T-cell (primary cell): ENCODE measurements around the gene FSCN2. TPM values are rescaled to one million over a fixed set of nuclear protein-coding genes. Genes with fewer than 3 reads are reported as not detected.

Source experiments
- ATAC-seq, 4 experiments: fragments of 200-7000 bp in 3 of 4; fragments of 150-1000 bp in 1 of 4; cut with Tn5 transposase; replicated peaks in 1 of 4; 1 replicate in 3 of 4; 2 replicates in 1 of 4; pipeline ENCODE4 v1.10.0; 2021; ENCODE audit warnings: moderate library complexity in 3 of 4, mild to moderate bottlenecking in 2 of 4, moderate number of reproducible peaks in 1 of 4
- CTCF ChIA-PET, 2 donors: fragments of 300-600 bp; sonication (Branson Sonifier 250); formaldehyde crosslinking; loops; one replicate each; lab custom pipeline; 2022; ENCODE audit warnings: antibody characterized with exemption in 2 of 2; lab: Charles Lee
- POLR2A ChIA-PET, 2 donors: fragments of 300-600 bp; sonication (Branson Sonifier 250); formaldehyde crosslinking; loops; one replicate each; lab custom pipeline; 2022; ENCODE audit warnings: antibody characterized with exemption in 2 of 2; lab: Charles Lee
- DNase-seq, 35 experiments: peaks; one replicate each; pipeline versions ENCODE4 v3.0.0 to v3.0.0-alpha.2; 2013 to 2023
- H3K27ac ChIP-seq: one replicate; pipeline ENCODE4 v1.5.1; 2013; ENCODE audit warnings: low read length
- H3K27me3 ChIP-seq, 2 experiments: replicated peaks in 1 of 2; 1 replicate in 1 of 2; 2 replicates in 1 of 2; pipeline versions ENCODE4 v1.6.1 to v1.7.0; 2013; ENCODE audit warnings: low read length in 1 of 2, mixed read lengths in 1 of 2; ENCODE audit not compliant: control insufficient read depth in 2 of 2, insufficient read depth in 2 of 2; ENCODE audit errors: extremely low read depth in 1 of 2
- H3K36me3 ChIP-seq, 2 donors: 1 replicate in 1 of 2; 2 replicates in 1 of 2; pipeline versions ENCODE4 v1.6.1 to v1.7.0; 2013; ENCODE audit warnings: low read length in 1 of 2; ENCODE audit not compliant: control insufficient read depth in 2 of 2, insufficient read depth in 1 of 2; ENCODE audit errors: extremely low read depth in 1 of 2
- H3K4me1 ChIP-seq, 2 experiments: 1 replicate in 1 of 2; 2 replicates in 1 of 2; pipeline versions ENCODE4 v1.6.1 to v1.7.0; 2013; ENCODE audit warnings: low read length in 2 of 2, mixed read lengths in 1 of 2; ENCODE audit not compliant: insufficient read depth in 2 of 2, control insufficient read depth in 1 of 2; ENCODE audit errors: extremely low read depth in 1 of 2
- H3K4me3 ChIP-seq, 2 donors: 1 replicate in 1 of 2; 2 replicates in 1 of 2; pipeline versions ENCODE4 v1.5.1 to v1.7.0; 2013; ENCODE audit warnings: mild to moderate bottlenecking in 2 of 2, low read length in 1 of 2, moderate library complexity in 1 of 2; ENCODE audit not compliant: control insufficient read depth in 1 of 2; ENCODE audit errors: extremely low read depth in 1 of 2
- H3K9me3 ChIP-seq: 2 replicates; pipeline ENCODE4 v1.7.0; 2013
- H3K27ac Mint-ChIP-seq, 2 donors: one replicate each; pipeline ENCODE4 v1.8.0; 2020 to 2021; ENCODE audit warnings: mild to moderate bottlenecking in 2 of 2, mixed read lengths in 2 of 2
- H3K27me3 Mint-ChIP-seq, 2 donors: one replicate each; pipeline ENCODE4 v1.8.0; 2021 to 2022; ENCODE audit warnings: mixed read lengths in 2 of 2
- H3K36me3 Mint-ChIP-seq: one replicate; pipeline ENCODE4 v1.8.0; 2021; ENCODE audit warnings: mixed read lengths
- H3K4me1 Mint-ChIP-seq, 3 donors: one replicate each; pipeline ENCODE4 v1.8.0; 2020 to 2022; ENCODE audit warnings: mixed read lengths in 3 of 3, mild to moderate bottlenecking in 1 of 3
- H3K4me3 Mint-ChIP-seq, 3 donors: one replicate each; pipeline ENCODE4 v1.8.0; 2020 to 2022; ENCODE audit warnings: mild to moderate bottlenecking in 3 of 3, mixed read lengths in 3 of 3, moderate library complexity in 3 of 3
- H3K9me3 Mint-ChIP-seq, 3 donors: one replicate each; pipeline ENCODE4 v1.8.0; 2020 to 2022; ENCODE audit warnings: mixed read lengths in 3 of 3
- WGBS: methylation state at CpG from one replicate; pipeline ENCODE4 v1.1.5; 2013; ENCODE audit warnings: missing lambda C conversion rate; ENCODE audit not compliant: insufficient coverage; 5-methylcytosine and 5-hydroxymethylcytosine counted together
- total RNA-seq, 35 experiments: library from RNA in 6 of 35; stranded (reverse) in 6 of 35; fragments of 120-200 nt in 1 of 35; gene quantifications; one replicate each; pipeline versions ENCODE4 v1.2.1 to v1.2.4 and lab custom pipeline; 2013 to 2026

Gene FSCN2
- total RNA-seq, 5 donors from 2014 or later (not counting 1 experiment from before 2014, with no cell fraction given) = 0.91 to 4.2 (median 1.2) TPM

GRCh38 chr17:81567191-81567590 lies 39.0 kb downstream of the FSCN2 start:
- no peak for DNase-seq
- Histone ChIP-seq H3K36me3 (peaks cover 13 to 86% of the 10 kb centered on the region in 2 donors), H3K27ac (no peak overlapping the region), H3K4me3 (no peak overlapping the region), H3K9me3 (no peaks in the 10 kb centered on the region), H3K4me1 (peaks cover 0 to 3% of the 10 kb centered on the region in 2 experiments), H3K27me3 (no peaks in the 10 kb centered on the region)
- no peak for ATAC-seq
- Mint-ChIP-seq H3K4me3 (no peak overlapping the region), H3K9me3 (no peaks in the 10 kb centered on the region), H3K36me3 (peaks cover 39% of the 10 kb centered on the region), H3K27ac (no peak overlapping the region), H3K4me1 (no peaks in the 10 kb centered on the region), H3K27me3 (no peaks in the 10 kb centered on the region)
- ChIA-PET CTCF (no interaction called here), POLR2A (no interaction called here)
- 83% methylated on average over 3 of the region's 4 CpGs for WGBS

DNA sequence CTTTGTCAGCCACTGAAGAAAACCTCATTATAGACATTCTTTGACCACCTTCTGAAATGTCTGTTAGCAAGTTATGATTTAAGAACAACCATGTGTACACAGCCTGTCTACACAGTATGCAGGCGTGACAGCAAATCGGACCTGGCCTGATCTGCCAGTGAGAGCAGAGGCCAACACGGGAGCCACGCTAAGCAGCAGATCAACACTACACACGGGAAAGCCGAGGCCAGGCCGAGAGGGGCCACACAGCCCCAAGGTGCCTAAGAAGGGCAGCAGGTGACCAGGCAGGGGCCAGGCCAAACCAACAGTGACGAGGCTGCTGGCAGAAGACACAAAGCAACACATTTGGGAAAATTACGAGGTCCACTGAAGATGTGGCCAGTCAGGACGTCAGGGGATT lies 40.2 kb downstream of the FSCN2 start:
- 98% methylated on average over 10 of the region's 10 CpGs for WGBS
- no peaks in the 10 kb centered on the region for H3K27me3 Mint-ChIP-seq
- no peaks in the 10 kb centered on the region for H3K4me1 Mint-ChIP-seq
- ATAC-seq (no peak), DNase-seq (no peak)
- no peak overlapping the region for H3K4me3 ChIP-seq
- H3K9me3 ChIP-seq = no peaks in the 10 kb centered on the region
- peaks cover 0 to 3% of the 10 kb centered on the region in 2 experiments for H3K4me1 ChIP-seq
- CTCF ChIA-PET = no interaction called here
- POLR2A ChIA-PET = interaction anchor here in 1 of 2 donors (0.6 kb wide), 1 partner anchor 289 kb away, joined by 14 read pairs; no protein-coding TSS in a partner anchor
- peaks cover 45% of the 10 kb centered on the region for H3K36me3 Mint-ChIP-seq
- H3K27me3 ChIP-seq = no peaks in the 10 kb centered on the region
- H3K27ac Mint-ChIP-seq = no peak overlapping the region
- H3K27ac ChIP-seq = no peak overlapping the region
- no peaks in the 10 kb centered on the region for H3K9me3 Mint-ChIP-seq
- H3K36me3 ChIP-seq = peaks cover 13 to 77% of the 10 kb centered on the region in 2 donors
- H3K4me3 Mint-ChIP-seq = no peak overlapping the region

- no peaks in the 10 kb centered on the region for H3K27me3 Mint-ChIP-seq
- no peaks in the 10 kb centered on the region for H3K4me1 Mint-ChIP-seq
- no peaks in the 10 kb centered on the region for H3K9me3 Mint-ChIP-seq
- no peaks in the 10 kb centered on the region for H3K9me3 ChIP-seq
- H3K36me3 ChIP-seq = peaks cover 26 to 81% of the 10 kb centered on the region in 2 donors
- no peaks in the 10 kb centered on the region for H3K4me1 ChIP-seq
- H3K27me3 ChIP-seq = no peaks in the 10 kb centered on the region
- ChIA-PET POLR2A (interaction anchor here in 1 of 2 donors (0.6 kb wide), 1 partner anchor 49 kb away, joined by 3 read pairs; no protein-coding TSS in a partner anchor), CTCF (no interaction called here)
- no peak overlapping the region for H3K4me3 Mint-ChIP-seq
- no peak for ATAC-seq
- no peak overlapping the region for H3K4me3 ChIP-seq
- H3K27ac Mint-ChIP-seq = no peak overlapping the region
- H3K36me3 Mint-ChIP-seq = peaks cover 51% of the 10 kb centered on the region
- 98% methylated on average over 16 of the region's 18 CpGs for WGBS
- H3K27ac ChIP-seq = no peak overlapping the region
- DNase-seq = no peak
Measured at GRCh38 chr17:81569986-81570514, 41.9 kb downstream of the FSCN2 start.

DNA sequence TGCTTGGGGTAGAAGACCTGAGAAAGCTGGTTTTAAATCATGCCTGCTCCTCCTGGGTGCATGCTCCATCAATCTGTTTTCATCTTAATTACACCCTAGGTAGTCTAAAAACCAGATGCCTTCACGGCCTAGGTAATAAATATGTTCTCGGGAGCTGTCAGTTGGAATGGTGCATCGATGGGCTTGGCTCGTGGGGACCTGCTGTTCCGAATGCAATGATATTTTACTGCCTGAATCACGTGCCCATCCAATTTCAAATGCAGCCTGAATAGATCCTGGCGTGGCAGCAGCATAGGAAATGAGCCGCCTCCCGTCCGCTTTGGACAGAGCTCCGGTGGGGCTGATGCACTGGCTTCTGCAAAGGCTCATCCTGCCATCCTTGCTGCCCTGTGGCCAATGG lies 42.8 kb downstream of the FSCN2 start:
- H3K27ac Mint-ChIP-seq = no peak overlapping the region
- Histone ChIP-seq H3K36me3 (peaks cover 25 to 80% of the 10 kb centered on the region in 2 donors), H3K27ac (no peak overlapping the region), H3K9me3 (no peaks in the 10 kb centered on the region), H3K4me3 (no peak overlapping the region), H3K27me3 (no peaks in the 10 kb centered on the region), H3K4me1 (no peaks in the 10 kb centered on the region)
- H3K9me3 Mint-ChIP-seq = no peaks in the 10 kb centered on the region
- POLR2A ChIA-PET = no interaction called here
- ATAC-seq = no peak
- peaks cover 48% of the 10 kb centered on the region for H3K36me3 Mint-ChIP-seq
- H3K27me3 Mint-ChIP-seq = no peaks in the 10 kb centered on the region
- no peak overlapping the region for H3K4me3 Mint-ChIP-seq
- H3K4me1 Mint-ChIP-seq = no peaks in the 10 kb centered on the region
- CTCF ChIA-PET = no interaction called here
- 93% methylated on average over 11 of the region's 11 CpGs for WGBS
- no peak for DNase-seq

- DNase-seq = no peak
- Mint-ChIP-seq H3K4me1 (peaks cover 0 to 7% (median 0%) of the 10 kb centered on the region in 3 donors), H3K36me3 (peaks cover 38% of the 10 kb centered on the region), H3K27me3 (no peaks in the 10 kb centered on the region), H3K27ac (no peak overlapping the region), H3K4me3 (no peak overlapping the region), H3K9me3 (no peaks in the 10 kb centered on the region)
- 100% methylated on average over 8 of the region's 12 CpGs for WGBS
- CTCF ChIA-PET = no interaction called here
- Histone ChIP-seq H3K4me1 (no peaks in the 10 kb centered on the region), H3K27ac (no peak overlapping the region), H3K36me3 (peaks cover 25 to 73% of the 10 kb centered on the region in 2 donors), H3K9me3 (no peaks in the 10 kb centered on the region), H3K27me3 (no peaks in the 10 kb centered on the region), H3K4me3 (no peak overlapping the region)
- no peak for ATAC-seq
- POLR2A ChIA-PET = no interaction called here
Measured at GRCh38 chr17:81572563-81573168, 44.5 kb downstream of the FSCN2 start.

DNA sequence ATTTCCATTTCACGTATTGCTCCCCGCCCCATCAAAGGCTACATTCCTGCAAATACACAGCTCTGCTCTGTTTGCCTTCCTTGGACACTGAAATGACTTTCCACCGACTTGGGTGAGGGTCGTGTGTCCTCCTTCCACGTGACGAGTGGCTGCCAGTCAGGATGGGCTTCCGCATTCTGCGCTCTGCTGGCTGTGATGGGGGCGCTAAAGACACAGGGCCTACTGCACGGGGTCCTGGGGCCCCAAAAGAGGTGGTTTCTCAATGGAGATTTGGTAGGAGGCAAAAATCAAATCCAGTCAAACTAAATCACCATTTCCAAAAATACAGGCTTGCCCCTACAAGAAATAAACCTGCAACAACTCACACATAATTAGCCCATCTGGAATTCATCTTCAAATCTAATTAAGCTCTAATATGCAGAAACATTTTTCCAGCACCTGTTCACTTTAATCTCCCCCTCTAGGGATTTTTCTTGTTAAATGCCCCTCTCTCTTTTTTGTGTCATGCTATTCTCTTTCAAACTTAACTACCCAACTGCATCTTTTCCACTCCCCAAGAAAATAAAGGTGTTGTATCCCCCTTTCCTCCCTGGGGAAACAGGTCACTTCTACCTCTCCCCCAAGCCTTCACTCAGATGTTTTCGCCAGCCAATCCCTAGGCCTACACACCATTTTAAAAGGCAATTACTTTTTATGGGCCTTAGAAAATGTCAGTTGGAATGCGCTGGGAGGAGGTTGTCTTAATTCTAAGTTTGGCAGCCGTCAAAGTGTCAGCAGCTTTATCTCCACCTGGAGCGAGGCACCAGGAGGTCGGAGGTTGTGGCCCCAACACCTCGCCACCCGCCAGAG lies 45.8 kb downstream of the FSCN2 start:
- H3K4me3 ChIP-seq = no peak overlapping the region
- ATAC-seq (no peak), DNase-seq (no peak)
- peaks cover 25 to 65% of the 10 kb centered on the region in 2 donors for H3K36me3 ChIP-seq
- no peaks in the 10 kb centered on the region for H3K9me3 ChIP-seq
- CTCF ChIA-PET = no interaction called here
- no peaks in the 10 kb centered on the region for H3K27me3 ChIP-seq
- H3K4me1 Mint-ChIP-seq = peaks cover 0 to 15% (median 2%) of the 10 kb centered on the region in 3 donors
- WGBS = 100% methylated on average over 7 of the region's 17 CpGs
- H3K36me3 Mint-ChIP-seq = peaks cover 35% of the 10 kb centered on the region
- H3K27me3 Mint-ChIP-seq = no peaks in the 10 kb centered on the region
- H3K9me3 Mint-ChIP-seq = no peaks in the 10 kb centered on the region
- H3K27ac ChIP-seq = no peak overlapping the region
- H3K27ac Mint-ChIP-seq = no peak overlapping the region
- H3K4me1 ChIP-seq = no peaks in the 10 kb centered on the region
- POLR2A ChIA-PET = no interaction called here
- H3K4me3 Mint-ChIP-seq = no peak overlapping the region
